Measurements from ENCODE around the gene ASB4.

DNA sequence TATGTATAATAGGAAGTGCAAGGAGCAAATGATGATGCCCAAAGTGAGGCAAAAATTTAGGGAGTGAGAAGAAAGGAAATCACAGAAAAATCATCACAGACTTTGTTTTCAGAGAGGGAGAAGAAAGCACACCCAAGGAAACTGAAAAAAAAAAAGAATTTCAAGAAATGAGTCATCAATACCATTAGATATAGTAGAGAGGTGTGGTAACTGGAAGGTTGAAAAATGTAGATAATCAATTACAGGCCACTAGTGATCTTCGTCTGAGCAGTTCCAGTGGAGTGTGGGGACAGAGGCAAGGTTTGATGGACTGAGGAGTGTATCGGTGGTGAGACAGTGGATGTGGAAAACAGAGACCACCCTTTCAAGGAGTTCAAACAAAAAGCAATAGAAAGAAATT lies 31.7 kb downstream of the ASB4 start:
- no peak for TF ChIP-seq POLR2A (IDR thresholded peaks at IDR 0.05)
- TF ChIP-seq, protein P1, sequence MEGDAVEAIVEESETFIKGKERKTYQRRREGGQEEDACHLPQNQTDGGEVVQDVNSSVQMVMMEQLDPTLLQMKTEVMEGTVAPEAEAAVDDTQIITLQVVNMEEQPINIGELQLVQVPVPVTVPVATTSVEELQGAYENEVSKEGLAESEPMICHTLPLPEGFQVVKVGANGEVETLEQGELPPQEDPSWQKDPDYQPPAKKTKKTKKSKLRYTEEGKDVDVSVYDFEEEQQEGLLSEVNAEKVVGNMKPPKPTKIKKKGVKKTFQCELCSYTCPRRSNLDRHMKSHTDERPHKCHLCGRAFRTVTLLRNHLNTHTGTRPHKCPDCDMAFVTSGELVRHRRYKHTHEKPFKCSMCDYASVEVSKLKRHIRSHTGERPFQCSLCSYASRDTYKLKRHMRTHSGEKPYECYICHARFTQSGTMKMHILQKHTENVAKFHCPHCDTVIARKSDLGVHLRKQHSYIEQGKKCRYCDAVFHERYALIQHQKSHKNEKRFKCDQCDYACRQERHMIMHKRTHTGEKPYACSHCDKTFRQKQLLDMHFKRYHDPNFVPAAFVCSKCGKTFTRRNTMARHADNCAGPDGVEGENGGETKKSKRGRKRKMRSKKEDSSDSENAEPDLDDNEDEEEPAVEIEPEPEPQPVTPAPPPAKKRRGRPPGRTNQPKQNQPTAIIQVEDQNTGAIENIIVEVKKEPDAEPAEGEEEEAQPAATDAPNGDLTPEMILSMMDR (IDR thresholded peaks at IDR 0.05 in 4 of 5, conservative IDR thresholded peaks at IDR 0.05 in 1 of 5), result no peak
